A673 (cell line): ENCODE measurements around the gene PRR22. TPM values are rescaled to one million over a fixed set of nuclear protein-coding genes. Genes with fewer than 3 reads are reported as not detected.
"Not testable (repeated sequence)": the region's sequence is repeated elsewhere in the genome, so short reads cannot be mapped to it uniquely, and the experiment has no call there.

Source experiments
- BruUV-seq: library from RNA; stranded (reverse); fragments of 400-500 nt; replicated peaks from 2 replicates; lab custom pipeline; 2021; lab: Mats Ljungman, UMichigan
- CTCF ChIA-PET: fragments of 300-600 bp; sonication (Branson Sonifier 250); formaldehyde crosslinking; loops from one replicate; lab custom pipeline; 2022; ENCODE audit warnings: antibody characterized with exemption; lab: Charles Lee
- POLR2A ChIA-PET: fragments of 300-600 bp; sonication (Branson Sonifier 250); formaldehyde crosslinking; loops from one replicate; lab custom pipeline; 2022; ENCODE audit warnings: antibody characterized with exemption; ENCODE audit not compliant: low non-redundant PET; lab: Charles Lee
- DNase-seq: peaks from one replicate; pipeline ENCODE4 v3.0.0-alpha.2; 2015; ENCODE audit warnings: low spot score
- H3K27ac ChIP-seq: fragments of 200-600 bp; sonication (generic); 2 replicates; pipeline ENCODE4 v1.5.1; 2016; ENCODE audit warnings: mixed run types, low read depth, mild to moderate bottlenecking, mixed read lengths, antibody characterized with exemption, low read length; ENCODE audit not compliant: poor library complexity, severe bottlenecking
- H3K27me3 ChIP-seq: fragments of 200-600 bp; sonication (generic); replicated peaks from 2 replicates; pipeline ENCODE4 v1.6.1; 2017; ENCODE audit warnings: mixed run types, low read depth, mild to moderate bottlenecking, mixed read lengths, antibody characterized with exemption, low read length; ENCODE audit not compliant: insufficient read depth, poor library complexity
- H3K36me3 ChIP-seq: fragments of 200-600 bp; sonication (generic); 2 replicates; pipeline ENCODE4 v1.6.1; 2016; ENCODE audit warnings: mixed run types, mild to moderate bottlenecking, mixed read lengths, antibody characterized with exemption, low read length; ENCODE audit not compliant: insufficient read depth, poor library complexity, severe bottlenecking
- H3K4me1 ChIP-seq: fragments of 200-600 bp; sonication (generic); 2 replicates; pipeline ENCODE4 v1.6.1; 2017; ENCODE audit warnings: mixed run types, mild to moderate bottlenecking, mixed read lengths, antibody characterized with exemption, low read length; ENCODE audit not compliant: insufficient read depth, poor library complexity, severe bottlenecking
- H3K4me3 ChIP-seq: fragments of 200-600 bp; sonication (generic); 2 replicates; pipeline ENCODE4 v1.5.1; 2016; ENCODE audit warnings: low read depth, mixed run types, mild to moderate bottlenecking, mixed read lengths, low read length; ENCODE audit not compliant: poor library complexity, severe bottlenecking
- H3K9me3 ChIP-seq: fragments of 200-600 bp; sonication (generic); 2 replicates; pipeline ENCODE4 v1.6.1; 2016; ENCODE audit warnings: mixed run types, low read depth, mild to moderate bottlenecking, mixed read lengths, antibody characterized with exemption, low read length; ENCODE audit not compliant: poor library complexity, severe bottlenecking
- CTCF ChIP-seq: fragments of 300-800, 200-600 bp; sonication (generic); conservative IDR thresholded peaks from 2 replicates; pipeline ENCODE4 v1.5.1; 2017; ENCODE audit warnings: low read depth, mild to moderate bottlenecking, antibody characterized with exemption, low read length, moderate library complexity, mixed read lengths
- EZH2 ChIP-seq: fragments of 200-600 bp; sonication (generic); IDR thresholded peaks from 2 replicates; pipeline ENCODE4 v1.6.1; 2017; ENCODE audit warnings: borderline replicate concordance, low read depth, mild to moderate bottlenecking, mixed read lengths, antibody characterized with exemption, low read length; ENCODE audit not compliant: poor library complexity, severe bottlenecking
- intact Hi-C: fragments of 100-400 bp; cut with micrococcal nuclease; formaldehyde crosslinking; loops from one replicate; pipeline ENCODE4 v1.10.0; 2022; ENCODE audit not compliant: unreplicated experiment
- total RNA-seq: library from RNA; stranded (reverse); gene quantifications from 2 replicates; pipeline ENCODE4 v1.2.3, GENCODE V29; 2021

The PRR22 gene
- total RNA-seq, 1 experiment from 2014 or later, result 8.2 TPM

GRCh38 chr19:5751709-5752108, 32.8 kb downstream of the PRR22 start:
- DNase-seq, result no peak
- no TSS peak for BruUV-seq
- H3K4me1 ChIP-seq, result no peaks in the 10 kb centered on the region
- no peaks in the 10 kb centered on the region for H3K36me3 ChIP-seq
- H3K9me3 ChIP-seq, result no peaks in the 10 kb centered on the region
- CTCF ChIA-PET, result no interaction called here
- no peak overlapping the region for H3K4me3 ChIP-seq
- no peaks in the 10 kb centered on the region for H3K27me3 ChIP-seq
- POLR2A ChIA-PET, result no interaction called here
- no peak overlapping the region for H3K27ac ChIP-seq
- TF ChIP-seq EZH2, result no peak
- TF ChIP-seq CTCF, result no peak
- intact Hi-C loops, result no loop called here

GRCh38 chr19:5749505-5749904, 35.0 kb downstream of the PRR22 start:
- TF ChIP-seq CTCF, result no peak
- no peak for TF ChIP-seq EZH2
- Histone ChIP-seq H3K27me3 (no peaks in the 10 kb centered on the region), H3K4me1 (no peaks in the 10 kb centered on the region), H3K4me3 (no peak overlapping the region), H3K36me3 (no peaks in the 10 kb centered on the region), H3K27ac (no peak overlapping the region), H3K9me3 (no peaks in the 10 kb centered on the region)
- CTCF ChIA-PET, result no interaction called here
- intact Hi-C loops, result no loop called here
- no TSS peak for BruUV-seq
- POLR2A ChIA-PET, result no interaction called here
- no peak for DNase-seq

- H3K27ac ChIP-seq, DNase-seq, intact Hi-C loops, H3K36me3 ChIP-seq, H3K27me3 ChIP-seq, H3K4me1 ChIP-seq, H3K4me3 ChIP-seq, H3K9me3 ChIP-seq, BruUV-seq: not testable (repeated sequence)
- ChIA-PET POLR2A (interaction anchor here (0.6 kb wide), 1 partner anchor 57 kb away, joined by 21 read pairs; no protein-coding TSS in a partner anchor), CTCF (interaction anchor here (0.6 kb wide), 1 partner anchor 156 kb away, joined by 9 read pairs; no protein-coding TSS in a partner anchor)
Observed at GRCh38 chr19:5748920-5749319, 35.6 kb downstream of the PRR22 start.

- H3K4me1 ChIP-seq, CTCF ChIA-PET, H3K36me3 ChIP-seq, H3K9me3 ChIP-seq, POLR2A ChIA-PET, H3K4me3 ChIP-seq, intact Hi-C loops, H3K27ac ChIP-seq, H3K27me3 ChIP-seq, BruUV-seq, DNase-seq: not testable (repeated sequence)
Observed at GRCh38 chr19:5744999-5745398, 39.5 kb downstream of the PRR22 start.
